HepG2 (cell line): ENCODE data around the gene SULT2B1. TPM values are rescaled to one million over a fixed set of nuclear protein-coding genes. Genes with fewer than 3 reads are reported as not detected.

Experiments
- ATAC-seq: fragments of 200-7000 bp; cut with Tn5 transposase; 3 replicates; pipeline ENCODE4 v1.9.1; 2020; ENCODE audit warnings: mild to moderate bottlenecking, moderate library complexity
- BruUV-seq: library from RNA; stranded (reverse); fragments of 400-500 nt; replicated peaks from 2 replicates; lab custom pipeline; 2021; lab: Mats Ljungman, UMichigan
- CTCF ChIA-PET: fragments of 300-600 bp; formaldehyde crosslinking; extraction: SDS; loops from one replicate; lab custom pipeline; 2021; ENCODE audit warnings: low total read pairs, inconsistent platforms, low intra/inter-chr PET ratio; lab: Yijun Ruan, JAX
- POLR2A ChIA-PET: fragments of 350-600 bp; sonication (Branson Sonifier 250); formaldehyde crosslinking; loops from one replicate; lab custom pipeline; 2020; ENCODE audit warnings: antibody characterized with exemption, inconsistent platforms; lab: Yijun Ruan, JAX
- DNase-seq: peaks from one replicate; pipeline ENCODE4 v3.0.0-alpha.2; 2015; ENCODE audit warnings: low spot score
- FAIRE-seq: peaks from 3 replicates; lab custom pipeline; 2011; peaks lifted over from hg19 to GRCh38; lab: Jason Lieb, UNC
- H2AFZ ChIP-seq: one replicate; pipeline ENCODE4 v1.6.1; 2011; ENCODE audit warnings: low read length, inconsistent platforms
- H3K27ac ChIP-seq: fragments of 300-600 bp; 3 replicates; pipeline ENCODE4 v1.8.0; 2011; ENCODE audit warnings: mixed run types, mild to moderate bottlenecking, mixed read lengths, low read length, inconsistent platforms; ENCODE audit not compliant: insufficient read depth; ENCODE audit errors: extremely low read length
- H3K27me3 ChIP-seq, 2 experiments: fragments of 200-600 bp in 1 of 2; 2 replicates in 1 of 2; 3 replicates in 1 of 2; pipeline versions ENCODE4 v1.6.0 to v1.8.0; 2011; ENCODE audit warnings: low read length in 2 of 2, mild to moderate bottlenecking in 2 of 2, moderate library complexity in 2 of 2, inconsistent platforms in 1 of 2; ENCODE audit not compliant: insufficient read depth in 2 of 2, control insufficient read depth in 1 of 2
- H3K36me3 ChIP-seq, 2 experiments: fragments of 200-600 bp in 1 of 2; replicated peaks in 1 of 2; 2 replicates in 1 of 2; 3 replicates in 1 of 2; pipeline versions ENCODE4 v1.5.1 to v1.8.0; 2011; ENCODE audit warnings: low read length in 2 of 2, inconsistent platforms in 1 of 2; ENCODE audit not compliant: insufficient read depth in 2 of 2, control insufficient read depth in 1 of 2
- H3K4me1 ChIP-seq: 2 replicates; pipeline ENCODE4 v1.5.1; 2012; ENCODE audit warnings: low read length, inconsistent platforms; ENCODE audit not compliant: insufficient read depth
- H3K4me2 ChIP-seq: 2 replicates; pipeline ENCODE4 v1.6.0; 2011; ENCODE audit warnings: low read depth, low read length, inconsistent platforms
- H3K4me3 ChIP-seq, 3 experiments: fragments of 200-600 bp in 1 of 3; sonication (generic), shearing (Covaris generic) in 1 of 3; replicated peaks in 1 of 3; 2 replicates each; pipeline ENCODE4 v1.5.1; 2011 to 2016; ENCODE audit warnings: low read length in 3 of 3, inconsistent platforms in 2 of 3, low read depth in 2 of 3, mild to moderate bottlenecking in 2 of 3, control low read depth in 1 of 3, mixed read lengths in 1 of 3; ENCODE audit not compliant: insufficient read depth in 1 of 3
- H3K79me2 ChIP-seq: one replicate; pipeline ENCODE4 v1.6.1; 2011; ENCODE audit warnings: low read length, inconsistent platforms; ENCODE audit not compliant: insufficient read depth
- H3K9ac ChIP-seq: 2 replicates; pipeline ENCODE4 v1.6.0; 2011; ENCODE audit warnings: mild to moderate bottlenecking, low read depth, low read length, inconsistent platforms; ENCODE audit not compliant: insufficient read depth
- H3K9me3 ChIP-seq: 2 replicates; pipeline ENCODE4 v1.5.1; 2012; ENCODE audit warnings: mild to moderate bottlenecking, low read length
- H4K20me1 ChIP-seq: 2 replicates; pipeline ENCODE4 v1.6.0; 2011; ENCODE audit warnings: inconsistent platforms, mild to moderate bottlenecking, low read length, moderate library complexity; ENCODE audit not compliant: insufficient read depth
- MED1 ChIP-seq: sonication (generic); formaldehyde crosslinking; IDR thresholded peaks from 2 replicates; pipeline ENCODE4 v1.4.0; 2020; ENCODE audit warnings: missing genetic modification reagents
- RFXAP ChIP-seq: sonication (generic); formaldehyde crosslinking; IDR thresholded peaks from 2 replicates; pipeline ENCODE4 v1.4.0; 2020; ENCODE audit warnings: missing genetic modification reagents, borderline replicate concordance
- WGBS: methylation state at CpG from one replicate; pipeline ENCODE4 v1.1.6; 2017; ENCODE audit warnings: low lambda C conversion rate; 5-methylcytosine and 5-hydroxymethylcytosine counted together
- in situ Hi-C: cut with HindIII; loops from 2 replicates; pipeline ENCODE4 v1.10.0; 2017; ENCODE audit warnings: low pct_unique_long_range_greater_than_20kb; ENCODE audit not compliant: extremely low pct_ligation_motif_present
- intact Hi-C: fragments of 100-400 bp; cut with micrococcal nuclease; formaldehyde crosslinking; loops from one replicate; pipeline ENCODE4 v1.10.0; 2022; ENCODE audit not compliant: unreplicated experiment
- polyA plus RNA-seq, 8 experiments: library from polyadenylated mRNA; depleted of rRNA in 3 of 8; stranded (reverse) in 7 of 8; unstranded in 1 of 8; fragments of >200 nt; fragmentation: Illumina TruSeq in 4 of 8; extraction: Trizol in 4 of 8; gene quantifications; 2 replicates each; pipeline versions ENCODE4 v1.2.1 to v1.2.3, GENCODE V29; 2011 to 2016; ENCODE audit warnings: low read depth in 4 of 8, missing spikeins in 1 of 8, mixed read lengths in 1 of 8; ENCODE audit not compliant: insufficient read depth in 1 of 8
- total RNA-seq, 5 experiments: library from RNA; depleted of rRNA; stranded (reverse); fragments of >200 nt; fragmentation: Illumina TruSeq; extraction: Trizol; gene quantifications; 2 replicates each; pipeline ENCODE4 v1.2.3, GENCODE V29; 2016; ENCODE audit warnings: low read depth in 1 of 5

SULT2B1 gene
- total and polyA plus RNA-seq, 2 of the 13 experiments (the other 11 are each of a cell fraction or from before 2014, with no cell fraction given) = 0.13 TPM; not detected in 1

- Histone ChIP-seq H3K4me2 (no peak overlapping the region), H3K27me3 (peaks cover 0 to 1% of the 10 kb centered on the region in 2 experiments; a peak in 2 of 5 replicates), H3K27ac (no peak overlapping the region), H2AFZ (no peak overlapping the region), H3K9me3 (no peaks in the 10 kb centered on the region), H3K4me3 (no peak overlapping the region), H3K4me1 (peaks cover 29% of the 10 kb centered on the region), H3K9ac (no peak overlapping the region), H3K36me3 (no peaks in the 10 kb centered on the region), H3K79me2 (no peaks in the 10 kb centered on the region), H4K20me1 (no peaks in the 10 kb centered on the region)
- FAIRE-seq (no peak), DNase-seq (no peak), ATAC-seq (no peak)
- POLR2A ChIA-PET = no interaction called here
- TF ChIP-seq RFXAP (no peak), MED1 (CRISPR knock-in tag) (no peak)
- WGBS = 24% methylated on average over 2 of the region's 2 CpGs
- in situ Hi-C loops (loop anchor here (5.0 kb wide), 2 partner anchors 139 to 194 kb away; no protein-coding TSS in a partner anchor), intact Hi-C loops (no loop called here)
- CTCF ChIA-PET = no interaction called here
- BruUV-seq = no TSS peak
Observed at GRCh38 chr19:48648134-48648533, 96.2 kb downstream of the SULT2B1 start.

Other genes starting within 250 kb of the SULT2B1 start
- 1.6 and 2.2 TPM in 2 replicates for gene EMP3, start 226.6 kb upstream of the SULT2B1 start, total RNA-seq (2016; rRNA removed; fragmentation: Illumina TruSeq; extraction: Trizol)
- gene EMP3, start 226.6 kb upstream of the SULT2B1 start, polyA plus RNA-seq (2011; rRNA removed) = 7.8 and 9.4 TPM in 2 replicates
- 4.7 and 7.7 TPM in 2 replicates for gene TMEM143, start 188.2 kb upstream of the SULT2B1 start, total RNA-seq (2016; rRNA removed; fragmentation: Illumina TruSeq; extraction: Trizol)
- 10.8 and 11.3 TPM in 2 replicates for gene TMEM143, start 188.2 kb upstream of the SULT2B1 start, polyA plus RNA-seq (2011; rRNA removed)
- not detected in 2 replicates for gene SYNGR4, start 187.8 kb upstream of the SULT2B1 start, total RNA-seq (2016; rRNA removed; fragmentation: Illumina TruSeq; extraction: Trizol)
- not detected in 2 replicates for gene SYNGR4, start 187.8 kb upstream of the SULT2B1 start, polyA plus RNA-seq (2011; rRNA removed)
- gene KDELR1, start 160.6 kb upstream of the SULT2B1 start, total RNA-seq (2016; rRNA removed; fragmentation: Illumina TruSeq; extraction: Trizol) = 70.8 and 134 TPM in 2 replicates
- 185 and 212 TPM in 2 replicates for gene KDELR1, start 160.6 kb upstream of the SULT2B1 start, polyA plus RNA-seq (2011; rRNA removed)
- 0.02 TPM in 1 of 2 replicates, not detected in the other for gene GRIN2D, start 158.5 kb upstream of the SULT2B1 start, total RNA-seq (2016; rRNA removed; fragmentation: Illumina TruSeq; extraction: Trizol)
- 0.08 and 0.13 TPM in 2 replicates for gene GRIN2D, start 158.5 kb upstream of the SULT2B1 start, polyA plus RNA-seq (2011; rRNA removed)
- 46.6 and 52.3 TPM in 2 replicates for gene GRWD1, start 106.2 kb upstream of the SULT2B1 start, total RNA-seq (2016; rRNA removed; fragmentation: Illumina TruSeq; extraction: Trizol)
- gene GRWD1, start 106.2 kb upstream of the SULT2B1 start, polyA plus RNA-seq (2011; rRNA removed) = 10.8 and 13.4 TPM in 2 replicates
- 0.17 and 0.20 TPM in 2 replicates for gene KCNJ14, start 96.6 kb upstream of the SULT2B1 start, total RNA-seq (2016; rRNA removed; fragmentation: Illumina TruSeq; extraction: Trizol)
- 0.46 and 0.51 TPM in 2 replicates for gene KCNJ14, start 96.6 kb upstream of the SULT2B1 start, polyA plus RNA-seq (2011; rRNA removed)
- gene CYTH2, start 82.8 kb upstream of the SULT2B1 start, total RNA-seq (2016; rRNA removed; fragmentation: Illumina TruSeq; extraction: Trizol) = 9.6 and 16.5 TPM in 2 replicates
- gene CYTH2, start 82.8 kb upstream of the SULT2B1 start, polyA plus RNA-seq (2011; rRNA removed) = 39.3 and 48.3 TPM in 2 replicates
- 0.22 and 0.29 TPM in 2 replicates for gene LMTK3, start 40.3 kb upstream of the SULT2B1 start, total RNA-seq (2016; rRNA removed; fragmentation: Illumina TruSeq; extraction: Trizol)
- 0.18 and 0.30 TPM in 2 replicates for gene LMTK3, start 40.3 kb upstream of the SULT2B1 start, polyA plus RNA-seq (2011; rRNA removed)
- not detected in 2 replicates for gene SPACA4, start 54.6 kb downstream of the SULT2B1 start, total RNA-seq (2016; rRNA removed; fragmentation: Illumina TruSeq; extraction: Trizol)
- not detected in 2 replicates for gene SPACA4, start 54.6 kb downstream of the SULT2B1 start, polyA plus RNA-seq (2011; rRNA removed)
- gene FAM83E, start 62.9 kb downstream of the SULT2B1 start, total RNA-seq (2016; rRNA removed; fragmentation: Illumina TruSeq; extraction: Trizol) = 0.60 TPM in 1 of 2 replicates, not detected in the other
- gene FAM83E, start 62.9 kb downstream of the SULT2B1 start, polyA plus RNA-seq (2011; rRNA removed) = 0.13 and 0.18 TPM in 2 replicates
- gene RPL18, start 67.0 kb downstream of the SULT2B1 start, total RNA-seq (2016; rRNA removed; fragmentation: Illumina TruSeq; extraction: Trizol) = 1,485 and 1,498 TPM in 2 replicates
- gene RPL18, start 67.0 kb downstream of the SULT2B1 start, polyA plus RNA-seq (2011; rRNA removed) = 1,639 and 1,894 TPM in 2 replicates
- gene SPHK2, start 67.3 kb downstream of the SULT2B1 start, total RNA-seq (2016; rRNA removed; fragmentation: Illumina TruSeq; extraction: Trizol) = 11.1 and 14.4 TPM in 2 replicates
- gene SPHK2, start 67.3 kb downstream of the SULT2B1 start, polyA plus RNA-seq (2011; rRNA removed) = 2.9 and 4.5 TPM in 2 replicates
- 5.5 and 5.8 TPM in 2 replicates for gene DBP, start 85.2 kb downstream of the SULT2B1 start, total RNA-seq (2016; rRNA removed; fragmentation: Illumina TruSeq; extraction: Trizol)
- 1.7 and 2.1 TPM in 2 replicates for gene DBP, start 85.2 kb downstream of the SULT2B1 start, polyA plus RNA-seq (2011; rRNA removed)
- 0.24 and 0.58 TPM in 2 replicates for gene CA11, start 94.0 kb downstream of the SULT2B1 start, total RNA-seq (2016; rRNA removed; fragmentation: Illumina TruSeq; extraction: Trizol)
- gene CA11, start 94.0 kb downstream of the SULT2B1 start, polyA plus RNA-seq (2011; rRNA removed) = 0.41 and 1.4 TPM in 2 replicates
- gene NTN5, start 120.8 kb downstream of the SULT2B1 start, total RNA-seq (2016; rRNA removed; fragmentation: Illumina TruSeq; extraction: Trizol) = not detected in 2 replicates
- gene NTN5, start 120.8 kb downstream of the SULT2B1 start, polyA plus RNA-seq (2011; rRNA removed) = 0.03 and 0.05 TPM in 2 replicates
- gene FUT2, start 143.8 kb downstream of the SULT2B1 start, total RNA-seq (2016; rRNA removed; fragmentation: Illumina TruSeq; extraction: Trizol) = 0.07 TPM in 1 of 2 replicates, not detected in the other
- gene FUT2, start 143.8 kb downstream of the SULT2B1 start, polyA plus RNA-seq (2011; rRNA removed) = 0.10 TPM in 1 of 2 replicates, not detected in the other
- gene MAMSTR, start 167.6 kb downstream of the SULT2B1 start, total RNA-seq (2016; rRNA removed; fragmentation: Illumina TruSeq; extraction: Trizol) = 2.0 and 2.2 TPM in 2 replicates
- gene MAMSTR, start 167.6 kb downstream of the SULT2B1 start, polyA plus RNA-seq (2011; rRNA removed) = 2.4 and 2.7 TPM in 2 replicates
- 0.44 and 0.49 TPM in 2 replicates for gene RASIP1, start 188.4 kb downstream of the SULT2B1 start, total RNA-seq (2016; rRNA removed; fragmentation: Illumina TruSeq; extraction: Trizol)
- gene RASIP1, start 188.4 kb downstream of the SULT2B1 start, polyA plus RNA-seq (2011; rRNA removed) = 0.58 and 1.1 TPM in 2 replicates
- 0.22 TPM in 1 of 2 replicates, not detected in the other for gene IZUMO1, start 194.7 kb downstream of the SULT2B1 start, total RNA-seq (2016; rRNA removed; fragmentation: Illumina TruSeq; extraction: Trizol)
- 0.07 and 0.16 TPM in 2 replicates for gene IZUMO1, start 194.7 kb downstream of the SULT2B1 start, polyA plus RNA-seq (2011; rRNA removed)
- 0.07 TPM in 2 replicates for gene FUT1, start 200.5 kb downstream of the SULT2B1 start, total RNA-seq (2016; rRNA removed; fragmentation: Illumina TruSeq; extraction: Trizol)
- gene FUT1, start 200.5 kb downstream of the SULT2B1 start, polyA plus RNA-seq (2011; rRNA removed) = 1.1 and 1.5 TPM in 2 replicates
- gene FGF21, start 203.4 kb downstream of the SULT2B1 start, total RNA-seq (2016; rRNA removed; fragmentation: Illumina TruSeq; extraction: Trizol) = not detected in 2 replicates
- gene FGF21, start 203.4 kb downstream of the SULT2B1 start, polyA plus RNA-seq (2011; rRNA removed) = 0.17 TPM in 2 replicates